HL-60 (cell line): ENCODE measurements around the gene PTH2.

Source experiments
- DNase-seq, 2 experiments: peaks; one replicate each; pipeline ENCODE4 v3.0.0-alpha.2; 2010 to 2020; ENCODE audit warnings: low read depth in 1 of 2, low spot score in 1 of 2
- H3K27ac ChIP-seq: fragments of 250-450 bp; sonication (Bioruptor Pico); replicated peaks from 2 replicates; pipeline ENCODE4 v1.5.1; 2020; ENCODE audit warnings: mild to moderate bottlenecking, moderate library complexity
- H3K27me3 ChIP-seq: fragments of 250-450 bp; sonication (Bioruptor Pico); 2 replicates; pipeline ENCODE4 v1.5.1; 2021; ENCODE audit warnings: mild to moderate bottlenecking, moderate library complexity; ENCODE audit not compliant: insufficient read depth, poor library complexity, severe bottlenecking
- H3K4me3 ChIP-seq: replicated peaks from 2 replicates; pipeline ENCODE4 v1.5.1; 2011; ENCODE audit warnings: mild to moderate bottlenecking, control low read depth, low read length; ENCODE audit not compliant: insufficient read depth
- CTCF ChIP-seq: IDR thresholded peaks from one replicate; pipeline ENCODE4 v1.5.1; 2011; ENCODE audit warnings: low read length, control low read depth, inconsistent platforms; ENCODE audit not compliant: insufficient read depth
- GABPA ChIP-seq: IDR thresholded peaks from 2 replicates; pipeline ENCODE4 v1.6.1; 2012; ENCODE audit warnings: low read depth
- POLR2AphosphoS5 ChIP-seq: IDR thresholded peaks from 2 replicates; pipeline ENCODE4 v1.6.1; 2012; ENCODE audit warnings: low read depth
- REST ChIP-seq: IDR thresholded peaks from 2 replicates; pipeline ENCODE4 v1.6.1; 2012; ENCODE audit warnings: low read depth; ENCODE audit not compliant: insufficient replicate concordance
- SPI1 ChIP-seq: IDR thresholded peaks from 2 replicates; pipeline ENCODE4 v1.6.1; 2012; ENCODE audit warnings: low read depth, mild to moderate bottlenecking, borderline replicate concordance

PTH2 gene

GRCh38 chr19:49428547-49429451 lies 5.6 kb upstream of the PTH2 start:
- Histone ChIP-seq H3K27ac (no peak overlapping the region), H3K4me3 (no peak overlapping the region), H3K27me3 (peaks cover 66% of the 10 kb centered on the region)
- TF ChIP-seq SPI1 (no peak), REST (no peak), POLR2AphosphoS5 (no peak), GABPA (no peak), CTCF (no peak)
- no peak for DNase-seq

GRCh38 chr19:49427855-49428546 lies 4.8 kb upstream of the PTH2 start:
- no peak overlapping the region for H3K27ac ChIP-seq
- no peak for DNase-seq
- no peak overlapping the region for H3K4me3 ChIP-seq
- H3K27me3 ChIP-seq = peaks cover 72% of the 10 kb centered on the region
- no peak for TF ChIP-seq CTCF
- no peak for TF ChIP-seq REST
- no peak for TF ChIP-seq SPI1
- TF ChIP-seq GABPA = no peak
- no peak for TF ChIP-seq POLR2AphosphoS5

- TF ChIP-seq POLR2AphosphoS5 (no peak), CTCF (no peak), GABPA (no peak), REST (no peak), SPI1 (no peak)
- Histone ChIP-seq H3K4me3 (no peak overlapping the region), H3K27me3 (peaks cover 78% of the 10 kb centered on the region), H3K27ac (no peak overlapping the region)
- no peak for DNase-seq
Measured at GRCh38 chr19:49427339-49427738, 4.1 kb upstream of the PTH2 start.
